ENCODE data around the gene CREB3.

Gene CREB3

GRCh38 chr9:35741740-35742139 is 9.3 kb downstream of the CREB3 start:
- no peak overlapping the region for H3K4me3 ChIP-seq (ENCODE audit: low read length)
- no peaks in the 10 kb centered on the region for H3K9me3 ChIP-seq (ENCODE audit: insufficient read depth, low read depth, low read length)
- no peak overlapping the region for H3K27ac ChIP-seq (ENCODE audit: low read depth, low read length)
- WGBS, result 96% methylated on average over 7 of the region's 7 CpGs
- H3K4me1 ChIP-seq (ENCODE audit: insufficient read depth, low read length), result peaks cover 2% of the 10 kb centered on the region; the same call in 1 of the 2 replicates
- H3K9ac ChIP-seq (ENCODE audit: low read depth, low read length), result no peak overlapping the region
- H3K27me3 ChIP-seq (ENCODE audit: insufficient read depth, low read length), result no peaks in the 10 kb centered on the region
- peaks cover 87% of the 10 kb centered on the region for H3K36me3 ChIP-seq (ENCODE audit: insufficient read depth, low read length)

GRCh38 chr9:35743452-35743851 is 11.0 kb downstream of the CREB3 start:
- no peak overlapping the region for H3K4me3 ChIP-seq (ENCODE audit: low read length)
- peaks cover 11% of the 10 kb centered on the region for H3K4me1 ChIP-seq (ENCODE audit: insufficient read depth, low read length)
- no peaks in the 10 kb centered on the region for H3K9me3 ChIP-seq (ENCODE audit: insufficient read depth, low read depth, low read length)
- 90% methylated on average over 2 of the region's 2 CpGs for WGBS
- no peak overlapping the region for H3K27ac ChIP-seq (ENCODE audit: low read depth, low read length)
- peaks cover 70% of the 10 kb centered on the region for H3K36me3 ChIP-seq (ENCODE audit: insufficient read depth, low read length)
- H3K9ac ChIP-seq (ENCODE audit: low read depth, low read length), result no peak overlapping the region
- no peaks in the 10 kb centered on the region for H3K27me3 ChIP-seq (ENCODE audit: insufficient read depth, low read length)

GRCh38 chr9:35743880-35744518 is 11.5 kb downstream of the CREB3 start:
- H3K4me1 ChIP-seq (ENCODE audit: insufficient read depth, low read length), result peaks cover 11% of the 10 kb centered on the region
- H3K4me3 ChIP-seq (ENCODE audit: low read length), result no peak overlapping the region
- H3K27me3 ChIP-seq (ENCODE audit: insufficient read depth, low read length), result no peaks in the 10 kb centered on the region
- H3K9me3 ChIP-seq (ENCODE audit: insufficient read depth, low read depth, low read length), result no peaks in the 10 kb centered on the region
- no peak overlapping the region for H3K27ac ChIP-seq (ENCODE audit: low read depth, low read length)
- H3K9ac ChIP-seq (ENCODE audit: low read depth, low read length), result no peak overlapping the region
- H3K36me3 ChIP-seq (ENCODE audit: insufficient read depth, low read length), result peaks cover 65% of the 10 kb centered on the region
- 95% methylated on average over 8 of the region's 8 CpGs for WGBS

GRCh38 chr9:35745569-35745968 is 13.1 kb downstream of the CREB3 start:
- peaks cover 49% of the 10 kb centered on the region for H3K36me3 ChIP-seq (ENCODE audit: insufficient read depth, low read length)
- no peak overlapping the region for H3K27ac ChIP-seq (ENCODE audit: low read depth, low read length)
- H3K4me1 ChIP-seq (ENCODE audit: insufficient read depth, low read length), result peaks cover 14% of the 10 kb centered on the region
- H3K4me3 ChIP-seq (ENCODE audit: low read length), result no peak overlapping the region
- H3K9me3 ChIP-seq (ENCODE audit: insufficient read depth, low read depth, low read length), result no peaks in the 10 kb centered on the region
- no peak overlapping the region for H3K9ac ChIP-seq (ENCODE audit: low read depth, low read length)
- H3K27me3 ChIP-seq (ENCODE audit: insufficient read depth, low read length), result no peaks in the 10 kb centered on the region
- WGBS, result 97% methylated on average over 1 of the region's 1 CpG

GRCh38 chr9:35746583-35746982 is 14.1 kb downstream of the CREB3 start:
- Histone ChIP-seq H3K27me3 (ENCODE audit: insufficient read depth, low read length) (no peaks in the 10 kb centered on the region), H3K4me3 (ENCODE audit: low read length) (peak overlapping the region; percentile 97), H3K36me3 (ENCODE audit: insufficient read depth, low read length) (peaks cover 49% of the 10 kb centered on the region), H3K9me3 (ENCODE audit: insufficient read depth, low read depth, low read length) (no peaks in the 10 kb centered on the region), H3K9ac (ENCODE audit: low read depth, low read length) (no peak overlapping the region), H3K27ac (ENCODE audit: low read depth, low read length) (no peak overlapping the region), H3K4me1 (ENCODE audit: insufficient read depth, low read length) (peaks cover 14% of the 10 kb centered on the region)
- 79% methylated on average over 3 of the region's 3 CpGs for WGBS

GRCh38 chr9:35748242-35748857 is 15.9 kb downstream of the CREB3 start:
- Histone ChIP-seq H3K4me1 (ENCODE audit: insufficient read depth, low read length) (peaks cover 14% of the 10 kb centered on the region), H3K4me3 (ENCODE audit: low read length) (peak overlapping the region; percentile 97), H3K9ac (ENCODE audit: low read depth, low read length) (peak overlapping the region; percentile 74), H3K27me3 (ENCODE audit: insufficient read depth, low read length) (no peaks in the 10 kb centered on the region), H3K9me3 (ENCODE audit: insufficient read depth, low read depth, low read length) (no peaks in the 10 kb centered on the region), H3K36me3 (ENCODE audit: insufficient read depth, low read length) (peaks cover 49% of the 10 kb centered on the region), H3K27ac (ENCODE audit: low read depth, low read length) (peak overlapping the region; percentile 91; the same call in 1 of the 2 replicates)
- 1% methylated on average over 24 of the region's 24 CpGs for WGBS

- under 1% methylated on average over 69 of the region's 69 CpGs for WGBS
- H3K4me1 ChIP-seq (ENCODE audit: insufficient read depth, low read length), result peaks cover 14% of the 10 kb centered on the region
- H3K9ac ChIP-seq (ENCODE audit: low read depth, low read length), result peak within 1 kb of the TSS; percentile 74
- peak within 1 kb of the TSS; percentile 97 for H3K4me3 ChIP-seq (ENCODE audit: low read length)
- H3K36me3 ChIP-seq (ENCODE audit: insufficient read depth, low read length), result peaks cover 49% of the 10 kb centered on the region
- H3K9me3 ChIP-seq (ENCODE audit: insufficient read depth, low read depth, low read length), result no peaks in the 10 kb centered on the region
- H3K27me3 ChIP-seq (ENCODE audit: insufficient read depth, low read length), result no peaks in the 10 kb centered on the region
- peak within 1 kb of the TSS; percentile 91; the same call in 1 of the 2 replicates for H3K27ac ChIP-seq (ENCODE audit: low read depth, low read length)
Measured at GRCh38 chr9:35748858-35749514, 16.5 kb downstream of the CREB3 start, which contains the start of the genes GBA2 and RGP1. Gene GBA2, minus strand, starts transcription at chr9:35749228. Its CDS starts 524 bp downstream, at chr9:35748704. Gene RGP1, plus strand, starts transcription at chr9:35749287. Its CDS starts 469 bp downstream, at chr9:35749756.

GRCh38 chr9:35749515-35750255 is 17.2 kb downstream of the CREB3 start:
- H3K27ac ChIP-seq (ENCODE audit: low read depth, low read length), result peak overlapping the region; percentile 91; the same call in 1 of the 2 replicates
- peak overlapping the region; percentile 74 for H3K9ac ChIP-seq (ENCODE audit: low read depth, low read length)
- H3K9me3 ChIP-seq (ENCODE audit: insufficient read depth, low read depth, low read length), result no peaks in the 10 kb centered on the region
- 11% methylated on average over 18 of the region's 19 CpGs for WGBS
- peak overlapping the region; percentile 97 for H3K4me3 ChIP-seq (ENCODE audit: low read length)
- peaks cover 14% of the 10 kb centered on the region for H3K4me1 ChIP-seq (ENCODE audit: insufficient read depth, low read length)
- peaks cover 44% of the 10 kb centered on the region for H3K36me3 ChIP-seq (ENCODE audit: insufficient read depth, low read length)
- no peaks in the 10 kb centered on the region for H3K27me3 ChIP-seq (ENCODE audit: insufficient read depth, low read length)

- Histone ChIP-seq H3K27ac (ENCODE audit: low read depth, low read length) (no peak overlapping the region; the same call in 1 of the 2 replicates), H3K27me3 (ENCODE audit: insufficient read depth, low read length) (no peaks in the 10 kb centered on the region), H3K4me3 (ENCODE audit: low read length) (peak overlapping the region; percentile 97), H3K36me3 (ENCODE audit: insufficient read depth, low read length) (peaks cover 42% of the 10 kb centered on the region), H3K9ac (ENCODE audit: low read depth, low read length) (no peak overlapping the region), H3K9me3 (ENCODE audit: insufficient read depth, low read depth, low read length) (no peaks in the 10 kb centered on the region), H3K4me1 (ENCODE audit: insufficient read depth, low read length) (peaks cover 14% of the 10 kb centered on the region)
- 88% methylated on average over 4 of the region's 4 CpGs for WGBS
Measured at GRCh38 chr9:35750256-35750531, 17.7 kb downstream of the CREB3 start.

- Histone ChIP-seq H3K27ac (ENCODE audit: low read depth, low read length) (no peak overlapping the region), H3K36me3 (ENCODE audit: insufficient read depth, low read length) (peaks cover 34% of the 10 kb centered on the region), H3K9me3 (ENCODE audit: insufficient read depth, low read depth, low read length) (no peaks in the 10 kb centered on the region), H3K27me3 (ENCODE audit: insufficient read depth, low read length) (no peaks in the 10 kb centered on the region), H3K4me3 (ENCODE audit: low read length) (no peak overlapping the region), H3K4me1 (ENCODE audit: insufficient read depth, low read length) (peaks cover 14% of the 10 kb centered on the region; the same call in 1 of the 2 replicates), H3K9ac (ENCODE audit: low read depth, low read length) (no peak overlapping the region)
- WGBS, result 94% methylated on average over 5 of the region's 5 CpGs
Measured at GRCh38 chr9:35753466-35753865, 21.0 kb downstream of the CREB3 start.

- H3K27ac ChIP-seq (ENCODE audit: low read depth, low read length), result no peak within 1 kb of the TSS
- H3K9ac ChIP-seq (ENCODE audit: low read depth, low read length), result no peak within 1 kb of the TSS
- no peaks in the 10 kb centered on the region for H3K9me3 ChIP-seq (ENCODE audit: insufficient read depth, low read depth, low read length)
- peaks cover 34% of the 10 kb centered on the region for H3K36me3 ChIP-seq (ENCODE audit: insufficient read depth, low read length)
- peaks cover 14% of the 10 kb centered on the region; the same call in 1 of the 2 replicates for H3K4me1 ChIP-seq (ENCODE audit: insufficient read depth, low read length)
- no peak within 1 kb of the TSS for H3K4me3 ChIP-seq (ENCODE audit: low read length)
- no peaks in the 10 kb centered on the region for H3K27me3 ChIP-seq (ENCODE audit: insufficient read depth, low read length)
- WGBS, result 69% methylated on average over 3 of the region's 3 CpGs
Measured at GRCh38 chr9:35754264-35754663, 21.8 kb downstream of the CREB3 start, which contains the start of gene MSMP. Gene MSMP, minus strand, starts transcription at chr9:35754276. Its CDS starts 147 bp downstream, at chr9:35754129.

All from HUES64 (cell line).